LNCAP (cell line): ENCODE data around the gene ACOT6.

Source experiments
- TF ChIP-seq, protein P1 (sequence below): fragments of 450-650 bp; IDR thresholded peaks from 2 replicates; pipeline ENCODE4 v1.5.1; 2017; ENCODE audit warnings: mild to moderate bottlenecking

The ACOT6 gene

GRCh38 chr14:73663548-73664212 lies 51.4 kb downstream of the ACOT6 start:
- TF ChIP-seq, protein P1, sequence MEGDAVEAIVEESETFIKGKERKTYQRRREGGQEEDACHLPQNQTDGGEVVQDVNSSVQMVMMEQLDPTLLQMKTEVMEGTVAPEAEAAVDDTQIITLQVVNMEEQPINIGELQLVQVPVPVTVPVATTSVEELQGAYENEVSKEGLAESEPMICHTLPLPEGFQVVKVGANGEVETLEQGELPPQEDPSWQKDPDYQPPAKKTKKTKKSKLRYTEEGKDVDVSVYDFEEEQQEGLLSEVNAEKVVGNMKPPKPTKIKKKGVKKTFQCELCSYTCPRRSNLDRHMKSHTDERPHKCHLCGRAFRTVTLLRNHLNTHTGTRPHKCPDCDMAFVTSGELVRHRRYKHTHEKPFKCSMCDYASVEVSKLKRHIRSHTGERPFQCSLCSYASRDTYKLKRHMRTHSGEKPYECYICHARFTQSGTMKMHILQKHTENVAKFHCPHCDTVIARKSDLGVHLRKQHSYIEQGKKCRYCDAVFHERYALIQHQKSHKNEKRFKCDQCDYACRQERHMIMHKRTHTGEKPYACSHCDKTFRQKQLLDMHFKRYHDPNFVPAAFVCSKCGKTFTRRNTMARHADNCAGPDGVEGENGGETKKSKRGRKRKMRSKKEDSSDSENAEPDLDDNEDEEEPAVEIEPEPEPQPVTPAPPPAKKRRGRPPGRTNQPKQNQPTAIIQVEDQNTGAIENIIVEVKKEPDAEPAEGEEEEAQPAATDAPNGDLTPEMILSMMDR, result no peak

DNA sequence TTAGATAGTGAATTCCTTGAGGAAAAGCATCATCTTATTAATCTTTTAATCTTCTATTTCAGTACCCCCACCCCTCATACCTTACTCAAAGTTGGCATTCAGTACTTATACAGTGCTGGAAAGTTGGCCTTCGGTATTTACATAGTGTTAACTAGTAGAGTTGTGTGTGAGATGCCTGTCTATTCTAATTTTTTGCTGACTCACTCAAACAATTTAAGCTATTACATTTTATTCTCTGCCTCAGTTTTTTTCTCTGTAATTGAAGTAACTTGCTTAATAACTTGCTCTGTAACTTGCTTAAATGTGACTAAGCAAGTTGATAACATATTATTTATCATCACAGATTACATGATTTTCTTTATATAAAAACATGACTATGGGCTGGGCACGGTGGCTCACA lies 52.8 kb downstream of the ACOT6 start:
- TF ChIP-seq, protein P1, result no peak

DNA sequence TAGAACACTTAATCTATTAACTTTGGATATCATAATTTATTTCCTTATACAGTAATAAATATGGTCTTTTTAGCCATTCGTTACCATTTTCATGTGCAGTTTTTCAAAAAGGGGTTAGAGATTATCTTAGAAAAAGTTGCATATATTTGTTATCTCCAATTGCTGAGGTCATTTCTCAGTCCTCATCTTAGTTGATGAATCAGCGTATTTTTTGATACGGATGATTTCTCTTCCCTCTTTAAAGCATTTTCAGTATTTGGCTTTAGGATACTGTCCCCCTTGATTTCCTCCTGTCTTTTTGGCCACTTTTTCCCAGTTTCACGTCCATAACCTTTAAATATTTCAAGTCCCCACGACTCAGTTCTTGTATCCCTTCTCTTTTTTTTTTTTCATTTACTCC lies 54.3 kb downstream of the ACOT6 start:
- TF ChIP-seq, protein P1, result no peak

GRCh38 chr14:73667854-73668253 lies 55.5 kb downstream of the ACOT6 start:
- TF ChIP-seq, protein P1, result no peak
